A375 (cell line): ENCODE results near the gene TSKS. TPM values are rescaled to one million over a fixed set of nuclear protein-coding genes. Genes with fewer than 3 reads are reported as not detected.

Source experiments
- small RNA-seq: library from RNA; depleted of rRNA; stranded (forward); fragments of <200 nt; gene quantifications from one replicate; pipeline ENCODE3, GENCODE V24; 2014
- total RNA-seq: library from RNA; depleted of rRNA; stranded (reverse); fragments of >200 nt; shearing (Covaris generic); gene quantifications from 2 replicates; pipeline ENCODE4 v1.2.3, GENCODE V29; 2014; rRNA removed

Gene TSKS, protein sequence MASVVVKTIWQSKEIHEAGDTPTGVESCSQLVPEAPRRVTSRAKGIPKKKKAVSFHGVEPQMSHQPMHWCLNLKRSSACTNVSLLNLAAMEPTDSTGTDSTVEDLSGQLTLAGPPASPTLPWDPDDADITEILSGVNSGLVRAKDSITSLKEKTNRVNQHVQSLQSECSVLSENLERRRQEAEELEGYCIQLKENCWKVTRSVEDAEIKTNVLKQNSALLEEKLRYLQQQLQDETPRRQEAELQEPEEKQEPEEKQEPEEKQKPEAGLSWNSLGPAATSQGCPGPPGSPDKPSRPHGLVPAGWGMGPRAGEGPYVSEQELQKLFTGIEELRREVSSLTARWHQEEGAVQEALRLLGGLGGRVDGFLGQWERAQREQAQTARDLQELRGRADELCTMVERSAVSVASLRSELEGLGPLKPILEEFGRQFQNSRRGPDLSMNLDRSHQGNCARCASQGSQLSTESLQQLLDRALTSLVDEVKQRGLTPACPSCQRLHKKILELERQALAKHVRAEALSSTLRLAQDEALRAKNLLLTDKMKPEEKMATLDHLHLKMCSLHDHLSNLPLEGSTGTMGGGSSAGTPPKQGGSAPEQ
- total RNA-seq: not detected in 2 replicates

DNA sequence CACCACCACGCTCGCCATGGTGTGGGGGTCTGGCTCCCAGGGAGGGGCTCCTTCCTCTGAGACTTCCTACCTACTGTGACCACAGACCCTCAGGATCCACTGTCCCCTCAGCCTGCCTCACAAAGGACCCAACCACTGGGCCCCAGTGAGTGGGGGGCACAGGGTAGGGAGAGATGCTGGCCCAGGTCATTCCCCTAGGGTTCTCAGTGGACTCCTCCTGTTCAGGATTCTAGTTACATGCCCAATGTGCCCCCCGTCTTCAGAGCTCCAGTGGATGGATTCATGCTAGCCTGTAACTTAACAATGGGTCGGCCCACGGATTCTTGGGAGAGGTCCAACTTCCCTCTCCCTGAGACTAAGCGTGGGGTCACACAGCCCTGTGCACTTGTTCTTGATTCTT lies at the start of gene TSKS:
TSKS (minus strand) TSS at position 77 of the 400 bp plus-strand sequence; CDS start at position 18, 59 bp downstream.

DNA sequence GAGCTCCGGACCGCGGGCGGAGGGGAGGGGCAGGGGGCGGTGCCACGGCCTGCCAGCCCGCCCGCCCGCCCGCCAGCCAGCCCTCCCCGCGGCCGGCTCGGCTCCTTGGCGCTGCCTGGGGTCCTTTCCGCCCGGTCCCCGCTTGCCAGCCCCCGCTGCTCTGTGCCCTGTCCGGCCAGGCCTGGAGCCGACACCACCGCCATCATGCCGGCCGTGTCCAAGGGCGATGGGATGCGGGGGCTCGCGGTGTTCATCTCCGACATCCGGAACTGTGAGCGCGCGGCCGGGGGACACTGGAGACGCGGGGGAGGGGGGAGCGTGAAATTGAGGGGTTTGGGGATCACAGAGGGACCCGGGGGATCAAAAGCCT lies 3.8 kb upstream of the TSKS start, which contains the start of gene AP2A1:
AP2A1 (plus strand) TSS at position 72 of the 370 bp plus-strand sequence; CDS start at position 205, 133 bp downstream.

DNA sequence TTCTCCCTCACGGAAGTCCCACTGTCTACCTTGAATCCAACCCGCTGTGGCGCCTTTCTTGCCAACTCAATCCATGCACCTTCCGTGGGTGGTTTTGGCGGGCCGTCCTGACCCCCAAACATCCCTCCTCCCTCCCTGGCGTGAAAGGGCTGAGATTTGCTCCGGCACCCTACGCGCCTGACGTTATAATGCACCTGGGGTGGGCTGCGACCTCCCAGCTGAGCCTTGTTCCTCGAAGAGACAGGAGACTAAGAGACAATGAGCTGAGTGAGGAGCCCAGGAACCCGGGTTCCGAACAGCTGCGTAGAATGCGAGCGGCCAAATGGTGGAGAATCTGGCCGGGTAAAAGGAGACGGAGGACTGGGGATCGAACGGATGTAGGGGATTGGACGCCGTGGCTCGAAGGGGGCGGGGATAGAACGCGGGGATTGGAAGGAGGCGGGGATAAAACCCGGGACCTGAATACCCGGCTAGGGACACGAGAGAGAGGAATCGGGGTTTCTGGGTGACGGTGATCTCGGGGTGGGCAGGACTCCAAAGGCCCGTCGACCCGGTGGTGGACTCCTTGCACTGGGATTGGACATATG lies 72.4 kb downstream of the TSKS start, which contains the start of gene CPT1C:
CPT1C (plus strand) TSS at position 461 of the 587 bp plus-strand sequence. CDS start 1,137 bp downstream, outside the sequence.

Small RNA genes lying within 50 kb of the gene (small RNA-seq; reads per million reads assigned to genes)
- gene MIR6799 (not detected), gene RNU6-841P (not detected)

Other genes with a start within 250 kb of the TSKS start
- gene RCN3, start 235.3 kb downstream of the TSKS start, total RNA-seq: 12.7 and 14.9 TPM in 2 replicates
- gene NOSIP, start 182.8 kb downstream of the TSKS start, total RNA-seq: 123 and 143 TPM in 2 replicates
- gene PRRG2, start 182.0 kb downstream of the TSKS start, total RNA-seq: 0.74 and 2.8 TPM in 2 replicates
- gene PRR12, start 172.1 kb downstream of the TSKS start, total RNA-seq: 7.6 and 10.9 TPM in 2 replicates
- 21.2 and 28.6 TPM in 2 replicates for gene RRAS, start 123.2 kb downstream of the TSKS start, total RNA-seq
- 26.2 and 30.6 TPM in 2 replicates for gene SCAF1, start 121.1 kb downstream of the TSKS start, total RNA-seq
- 125 and 130 TPM in 2 replicates for gene IRF3, start 97.4 kb downstream of the TSKS start, total RNA-seq
- gene BCL2L12, start 97.4 kb downstream of the TSKS start, total RNA-seq: 19.4 and 31.5 TPM in 2 replicates
- gene PRMT1, start 86.0 kb downstream of the TSKS start, total RNA-seq: 414 and 437 TPM in 2 replicates
- gene ADM5, start 73.7 kb downstream of the TSKS start, total RNA-seq: 10.4 and 11.6 TPM in 2 replicates
- gene CPT1C, start 72.2 kb downstream of the TSKS start, total RNA-seq: 3.8 and 9.1 TPM in 2 replicates
- gene AP2A1, start 3.7 kb upstream of the TSKS start, total RNA-seq: 58.6 and 69.9 TPM in 2 replicates
- gene FUZ, start 50.0 kb upstream of the TSKS start, total RNA-seq: 96.3 and 103 TPM in 2 replicates
- 24.0 and 24.3 TPM in 2 replicates for gene MED25, start 55.0 kb upstream of the TSKS start, total RNA-seq
- 64.6 and 69.0 TPM in 2 replicates for gene PTOV1, start 87.9 kb upstream of the TSKS start, total RNA-seq
- 110 and 116 TPM in 2 replicates for gene PNKP, start 104.3 kb upstream of the TSKS start, total RNA-seq
- gene AKT1S1, start 114.0 kb upstream of the TSKS start, total RNA-seq: 29.5 and 35.5 TPM in 2 replicates
- gene TBC1D17, start 114.4 kb upstream of the TSKS start, total RNA-seq: 6.7 and 7.5 TPM in 2 replicates
- 0.19 TPM in 1 of 2 replicates, not detected in the other for gene IL4I1, start 133.6 kb upstream of the TSKS start, total RNA-seq
- gene ATF5, start 165.9 kb upstream of the TSKS start, total RNA-seq: 18.3 and 19.9 TPM in 2 replicates
- 53.5 and 57.3 TPM in 2 replicates for gene NUP62, start 166.2 kb upstream of the TSKS start, total RNA-seq
- not detected in 2 replicates for gene SIGLEC11, start 197.9 kb upstream of the TSKS start, total RNA-seq